Common myeloid progenitor, CD34-positive (primary cell): ENCODE data around the gene EHMT2. TPM values are rescaled to one million over a fixed set of nuclear protein-coding genes. Genes with fewer than 3 reads are reported as not detected.
A peak's percentile ranks its signal among the peaks of the same experiment; 100 is the strongest.

Experiments
- CTCF ChIA-PET: fragments of 350-600 bp; sonication (Branson Sonifier 250); formaldehyde crosslinking; loops from one replicate; lab custom pipeline; 2021; ENCODE audit warnings: antibody characterized with exemption; lab: Charles Lee
- POLR2A ChIA-PET: fragments of 350-600 bp; sonication (Branson Sonifier 250); formaldehyde crosslinking; loops from one replicate; lab custom pipeline; 2021; ENCODE audit warnings: antibody characterized with exemption; lab: Charles Lee
- DNase-seq, 3 donors: peaks; one replicate each; pipeline versions ENCODE4 v3.0.0 to v3.0.0-alpha.2; 2013
- H3K27ac ChIP-seq, 2 experiments: 1 replicate in 1 of 2; 2 replicates in 1 of 2; pipeline ENCODE4 v1.7.0; 2013; ENCODE audit warnings: inconsistent platforms in 2 of 2, low read length in 2 of 2, mild to moderate bottlenecking in 2 of 2, low read depth in 1 of 2, moderate library complexity in 1 of 2; ENCODE audit not compliant: severe bottlenecking in 2 of 2, insufficient read depth in 1 of 2, poor library complexity in 1 of 2
- H3K27me3 ChIP-seq, 5 experiments: replicated peaks in 2 of 5; 1 replicate in 3 of 5; 2 replicates in 2 of 5; pipeline versions ENCODE4 v1.6.1 to v1.7.0; 2013; ENCODE audit warnings: low read length in 4 of 5, mild to moderate bottlenecking in 2 of 5, moderate library complexity in 2 of 5, inconsistent platforms in 1 of 5; ENCODE audit not compliant: insufficient read depth in 5 of 5, control insufficient read depth in 4 of 5
- H3K36me3 ChIP-seq, 4 experiments: 1 replicate in 2 of 4; 2 replicates in 2 of 4; pipeline versions ENCODE4 v1.6.1 to v1.7.0; 2013; ENCODE audit warnings: low read length in 3 of 4, control low read depth in 1 of 4, mild to moderate bottlenecking in 1 of 4; ENCODE audit not compliant: control insufficient read depth in 4 of 4, insufficient read depth in 4 of 4
- H3K4me1 ChIP-seq, 4 experiments: 1 replicate in 3 of 4; 2 replicates in 1 of 4; pipeline versions ENCODE4 v1.6.1 to v1.7.1; 2013; ENCODE audit warnings: low read length in 3 of 4, mild to moderate bottlenecking in 3 of 4, control low read depth in 1 of 4, inconsistent platforms in 1 of 4, moderate library complexity in 1 of 4; ENCODE audit not compliant: control insufficient read depth in 4 of 4, insufficient read depth in 4 of 4; ENCODE audit errors: control extremely low read depth in 1 of 4
- H3K4me3 ChIP-seq, 7 experiments: 1 replicate in 4 of 7; 2 replicates in 3 of 7; pipeline versions ENCODE4 v1.5.1 to v1.7.0; 2013; ENCODE audit warnings: mild to moderate bottlenecking in 7 of 7, low read length in 6 of 7, moderate library complexity in 6 of 7, inconsistent platforms in 2 of 7, low read depth in 2 of 7, control low read depth in 1 of 7; ENCODE audit not compliant: insufficient read depth in 4 of 7, control insufficient read depth in 1 of 7; ENCODE audit errors: extremely low read depth in 1 of 7
- H3K9me3 ChIP-seq, 5 experiments: 1 replicate in 4 of 5; 2 replicates in 1 of 5; pipeline versions ENCODE4 v1.6.1 to v1.7.1; 2013; ENCODE audit warnings: low read length in 4 of 5, mild to moderate bottlenecking in 2 of 5, inconsistent platforms in 1 of 5, low read depth in 1 of 5, moderate library complexity in 1 of 5; ENCODE audit not compliant: control insufficient read depth in 4 of 5, insufficient read depth in 2 of 5; ENCODE audit errors: control extremely low read depth in 1 of 5
- WGBS: methylation state at CpG from one replicate; pipeline ENCODE4 v1.1.5; 2013; ENCODE audit not compliant: insufficient coverage; 5-methylcytosine and 5-hydroxymethylcytosine counted together
- polyA plus RNA-seq: library from polyadenylated mRNA; unstranded; fragments of 120-200 nt; gene quantifications from one replicate; pipeline ENCODE4 v1.2.1, GENCODE V29; 2013

Gene EHMT2
- polyA plus RNA-seq: 52.0 TPM

DNA sequence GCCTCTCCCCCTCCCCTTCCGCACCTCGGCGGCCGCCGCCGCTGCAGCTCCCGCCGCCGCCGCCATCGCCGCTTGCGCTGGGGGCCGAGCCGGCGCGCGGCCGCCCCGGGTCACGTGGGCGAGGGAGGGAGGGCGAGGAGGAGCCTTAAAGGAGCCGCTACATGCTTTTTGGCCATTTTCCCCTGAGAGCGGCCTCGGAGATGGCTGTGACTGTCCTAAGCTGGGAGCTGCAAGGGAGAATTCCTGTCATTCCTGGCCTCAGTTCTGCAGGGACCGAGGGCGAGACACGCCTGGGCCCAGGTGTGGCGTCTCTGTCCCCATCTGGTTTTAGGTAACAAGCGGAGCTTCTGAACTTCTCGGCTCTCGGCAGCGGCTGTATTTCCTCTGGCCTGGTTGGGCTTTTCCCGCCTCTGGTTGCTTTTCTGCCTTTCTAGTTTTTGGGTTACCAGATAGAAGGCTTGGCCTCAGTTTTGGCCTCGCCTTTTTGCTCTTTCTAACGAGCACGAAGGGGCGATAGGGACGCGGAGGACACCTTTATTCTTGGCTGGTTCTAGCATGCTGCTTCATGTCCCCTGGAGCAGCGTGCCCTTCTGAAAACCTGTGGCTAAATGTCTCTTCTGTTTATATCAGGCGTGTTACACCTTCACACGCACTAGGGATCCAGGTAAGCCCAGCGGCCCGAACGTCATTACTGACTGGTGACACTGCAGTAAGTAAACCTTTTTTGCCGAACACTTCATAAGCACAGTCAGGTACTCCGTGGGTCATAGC, at the start of gene EHMT2:
EHMT2 (minus strand) TSS at position 87 of the 771 bp plus-strand sequence; CDS start at position 66, 21 bp downstream.
- H3K4me1 ChIP-seq: peaks cover 4 to 52% (median 39%) of the 10 kb centered on the region in 4 experiments
- H3K36me3 ChIP-seq: peaks cover 0 to 30% (median 16%) of the 10 kb centered on the region in 4 experiments
- no peaks in the 10 kb centered on the region for H3K27me3 ChIP-seq
- CTCF ChIA-PET: interaction anchor here (1.1 to 2.1 kb wide), 2 partner anchors 9 to 64 kb away, joined by 3 to 14 read pairs; no protein-coding TSS in a partner anchor
- 0% methylated on average over 37 of the region's 49 CpGs for WGBS
- H3K9me3 ChIP-seq: no peaks in the 10 kb centered on the region
- DNase-seq: peak; percentile 78 to 90 (median 87)
- H3K4me3 ChIP-seq: peak within 1 kb of the TSS; percentile 92 to 98 (median 95)
- POLR2A ChIA-PET: interaction anchor here (0.5 to 1.8 kb wide), 5 partner anchors 11 to 233 kb away, joined by 3 to 8 read pairs (median 6); no protein-coding TSS in a partner anchor
- H3K27ac ChIP-seq: peak within 1 kb of the TSS; percentile 72 to 92

DNA sequence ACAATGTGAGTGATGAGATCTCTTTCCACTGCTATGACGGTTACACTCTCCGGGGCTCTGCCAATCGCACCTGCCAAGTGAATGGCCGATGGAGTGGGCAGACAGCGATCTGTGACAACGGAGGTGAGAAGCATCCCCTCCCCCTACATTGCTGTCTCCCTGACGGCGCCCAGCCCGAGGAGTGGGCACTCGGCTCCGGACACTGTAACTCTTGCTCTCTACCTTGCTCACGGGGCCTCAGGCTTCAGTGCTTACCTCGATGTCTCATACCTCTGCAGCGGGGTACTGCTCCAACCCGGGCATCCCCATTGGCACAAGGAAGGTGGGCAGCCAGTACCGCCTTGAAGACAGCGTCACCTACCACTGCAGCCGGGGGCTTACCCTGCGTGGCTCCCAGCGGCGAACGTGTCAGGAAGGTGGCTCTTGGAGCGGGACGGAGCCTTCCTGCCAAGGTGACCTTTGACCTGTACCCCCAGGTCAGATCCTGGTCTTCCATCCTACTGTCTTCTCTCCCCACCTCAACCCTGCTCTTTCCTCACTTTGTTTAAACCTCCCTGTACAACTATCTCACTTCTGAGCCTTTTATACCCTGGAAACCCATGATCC, 49.7 kb upstream of the EHMT2 start:
- no peak overlapping the region for H3K27ac ChIP-seq
- H3K4me1 ChIP-seq: no peaks in the 10 kb centered on the region
- peaks cover 0 to 16% (median 11%) of the 10 kb centered on the region in 4 experiments for H3K36me3 ChIP-seq
- no peaks in the 10 kb centered on the region for H3K9me3 ChIP-seq
- ChIA-PET POLR2A (no interaction called here), CTCF (no interaction called here)
- WGBS: 94% methylated on average over 24 of the region's 24 CpGs
- H3K27me3 ChIP-seq: peaks cover 0 to 5% (median 0%) of the 10 kb centered on the region in 5 experiments
- no peak for DNase-seq
- H3K4me3 ChIP-seq: no peak overlapping the region

DNA sequence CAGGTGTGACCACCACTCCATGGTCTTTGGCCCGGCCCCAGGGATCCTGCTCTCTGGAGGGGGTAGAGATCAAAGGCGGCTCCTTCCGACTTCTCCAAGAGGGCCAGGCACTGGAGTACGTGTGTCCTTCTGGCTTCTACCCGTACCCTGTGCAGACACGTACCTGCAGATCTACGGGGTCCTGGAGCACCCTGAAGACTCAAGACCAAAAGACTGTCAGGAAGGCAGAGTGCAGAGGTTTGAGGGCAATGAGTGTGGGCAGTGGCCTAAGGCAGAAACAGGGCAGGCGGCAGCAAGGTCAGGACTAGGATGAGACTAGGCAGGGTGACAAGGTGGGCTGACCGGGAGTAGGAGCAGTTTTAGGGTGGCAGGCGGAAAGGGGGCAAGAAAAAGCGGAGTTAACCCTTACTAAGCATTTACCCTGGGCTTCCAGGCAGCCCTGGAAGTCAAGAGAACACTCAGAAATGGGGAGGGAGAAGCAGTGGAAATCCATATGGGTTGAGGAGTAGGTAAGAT, 48.9 kb upstream of the EHMT2 start:
- WGBS: 95% methylated on average over 9 of the region's 11 CpGs
- POLR2A ChIA-PET: no interaction called here

DNA sequence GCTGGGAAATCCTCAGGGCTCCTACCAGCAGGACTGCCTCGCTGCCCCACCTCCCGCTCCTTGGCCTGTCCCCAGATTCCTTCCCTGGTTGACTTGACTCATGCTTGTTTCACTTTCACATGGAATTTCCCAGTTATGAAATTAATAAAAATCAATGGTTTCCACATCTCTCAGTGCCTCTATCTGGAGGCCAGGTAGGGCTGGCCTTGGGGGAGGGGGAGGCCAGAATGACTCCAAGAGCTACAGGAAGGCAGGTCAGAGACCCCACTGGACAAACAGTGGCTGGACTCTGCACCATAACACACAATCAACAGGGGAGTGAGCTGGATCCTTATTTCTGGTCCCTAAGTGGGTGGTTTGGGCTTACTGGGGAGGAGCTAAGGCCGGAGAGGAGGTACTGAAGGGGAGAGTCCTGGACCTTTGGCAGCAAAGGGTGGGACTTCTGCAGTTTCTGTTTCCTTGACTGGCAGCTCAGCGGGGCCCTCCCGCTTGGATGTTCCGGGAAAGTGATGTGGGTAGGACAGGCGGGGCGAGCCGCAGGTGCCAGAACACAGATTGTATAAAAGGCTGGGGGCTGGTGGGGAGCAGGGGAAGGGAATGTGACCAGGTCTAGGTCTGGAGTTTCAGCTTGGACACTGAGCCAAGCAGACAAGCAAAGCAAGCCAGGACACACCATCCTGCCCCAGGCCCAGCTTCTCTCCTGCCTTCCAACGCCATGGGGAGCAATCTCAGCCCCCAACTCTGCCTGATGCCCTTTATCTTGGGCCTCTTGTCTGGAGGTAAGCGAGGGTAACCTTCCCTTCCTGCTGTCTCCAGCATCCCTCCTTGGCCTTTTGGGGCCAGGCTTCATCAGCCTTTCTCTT, 48.2 kb upstream of the EHMT2 start, which contains the start of gene CFB:
CFB (plus strand) TSS at position 589 of the 863 bp plus-strand sequence; CDS start at position 716, 127 bp downstream.
- Histone ChIP-seq H3K4me3 (no peak within 1 kb of the TSS), H3K27ac (no peak within 1 kb of the TSS), H3K9me3 (no peaks in the 10 kb centered on the region), H3K4me1 (no peaks in the 10 kb centered on the region), H3K36me3 (peaks cover 0 to 2% (median 0%) of the 10 kb centered on the region in 4 experiments), H3K27me3 (peaks cover 0 to 5% (median 0%) of the 10 kb centered on the region in 5 experiments)
- ChIA-PET CTCF (interaction anchor here (1.4 kb wide), 1 partner anchor 22 kb away, joined by 5 read pairs; no protein-coding TSS in a partner anchor), POLR2A (no interaction called here)
- peak in 2 of 3 donors; percentile 32 to 33 for DNase-seq
- WGBS: 77% methylated on average over 4 of the region's 11 CpGs

More for the DNA sequence above, 48.9 kb upstream of the EHMT2 start:
- CTCF ChIA-PET: interaction anchor here (1.4 kb wide), 1 partner anchor 23 kb away, joined by 5 read pairs; no protein-coding TSS in a partner anchor
- peaks cover 0 to 5% (median 0%) of the 10 kb centered on the region in 5 experiments for H3K27me3 ChIP-seq
- no peak overlapping the region for H3K27ac ChIP-seq
- no peaks in the 10 kb centered on the region for H3K4me1 ChIP-seq
- H3K36me3 ChIP-seq: peaks cover 0 to 8% (median 3%) of the 10 kb centered on the region in 4 experiments
- no peak for DNase-seq
- no peak overlapping the region for H3K4me3 ChIP-seq
- no peaks in the 10 kb centered on the region for H3K9me3 ChIP-seq

DNA sequence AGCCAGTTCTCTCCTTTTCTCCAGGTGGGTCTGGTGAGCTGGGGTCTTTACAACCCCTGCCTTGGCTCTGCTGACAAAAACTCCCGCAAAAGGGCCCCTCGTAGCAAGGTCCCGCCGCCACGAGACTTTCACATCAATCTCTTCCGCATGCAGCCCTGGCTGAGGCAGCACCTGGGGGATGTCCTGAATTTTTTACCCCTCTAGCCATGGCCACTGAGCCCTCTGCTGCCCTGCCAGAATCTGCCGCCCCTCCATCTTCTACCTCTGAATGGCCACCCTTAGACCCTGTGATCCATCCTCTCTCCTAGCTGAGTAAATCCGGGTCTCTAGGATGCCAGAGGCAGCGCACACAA, 47.6 kb upstream of the EHMT2 start:
- ChIA-PET POLR2A (no interaction called here), CTCF (interaction anchor here (1.4 kb wide), 1 partner anchor 21 kb away, joined by 5 read pairs; no protein-coding TSS in a partner anchor)
- Histone ChIP-seq H3K9me3 (no peaks in the 10 kb centered on the region), H3K4me1 (no peaks in the 10 kb centered on the region), H3K4me3 (no peak overlapping the region), H3K36me3 (no peaks in the 10 kb centered on the region), H3K27ac (no peak overlapping the region), H3K27me3 (peaks cover 0 to 5% (median 0%) of the 10 kb centered on the region in 5 experiments)
- WGBS: 95% methylated on average over 9 of the region's 9 CpGs
- DNase-seq: no peak

DNA sequence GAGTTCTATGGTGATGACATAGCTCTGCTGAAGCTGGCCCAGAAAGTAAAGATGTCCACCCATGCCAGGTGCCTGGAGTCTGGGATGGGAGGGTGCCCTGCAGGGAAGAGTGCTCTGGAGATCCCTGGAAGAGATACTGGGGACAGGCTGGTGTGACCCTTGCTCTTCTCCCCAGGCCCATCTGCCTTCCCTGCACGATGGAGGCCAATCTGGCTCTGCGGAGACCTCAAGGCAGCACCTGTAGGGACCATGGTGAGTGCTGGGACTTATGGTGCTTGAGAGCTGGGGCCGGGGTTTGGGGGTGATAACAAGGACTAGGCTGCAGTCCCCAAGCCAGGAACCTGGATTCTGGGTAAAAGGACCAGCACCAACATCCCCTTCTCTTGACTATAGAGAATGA, 46.2 kb upstream of the EHMT2 start:
- WGBS: 100% methylated on average over 2 of the region's 3 CpGs
- H3K4me1 ChIP-seq: no peaks in the 10 kb centered on the region
- no peaks in the 10 kb centered on the region for H3K36me3 ChIP-seq
- no peak overlapping the region for H3K27ac ChIP-seq
- ChIA-PET POLR2A (no interaction called here), CTCF (interaction anchor here (3.2 kb wide), 1 partner anchor 9 kb away, joined by 23 read pairs; no protein-coding TSS in a partner anchor)
- DNase-seq: no peak
- no peak overlapping the region for H3K4me3 ChIP-seq
- H3K27me3 ChIP-seq: peaks cover 0 to 7% (median 0%) of the 10 kb centered on the region in 5 experiments
- no peaks in the 10 kb centered on the region for H3K9me3 ChIP-seq
